ENCODE measurements around the gene IL5.
A peak's percentile ranks its signal among the peaks of the same experiment; 100 is the strongest.

Gene IL5

DNA sequence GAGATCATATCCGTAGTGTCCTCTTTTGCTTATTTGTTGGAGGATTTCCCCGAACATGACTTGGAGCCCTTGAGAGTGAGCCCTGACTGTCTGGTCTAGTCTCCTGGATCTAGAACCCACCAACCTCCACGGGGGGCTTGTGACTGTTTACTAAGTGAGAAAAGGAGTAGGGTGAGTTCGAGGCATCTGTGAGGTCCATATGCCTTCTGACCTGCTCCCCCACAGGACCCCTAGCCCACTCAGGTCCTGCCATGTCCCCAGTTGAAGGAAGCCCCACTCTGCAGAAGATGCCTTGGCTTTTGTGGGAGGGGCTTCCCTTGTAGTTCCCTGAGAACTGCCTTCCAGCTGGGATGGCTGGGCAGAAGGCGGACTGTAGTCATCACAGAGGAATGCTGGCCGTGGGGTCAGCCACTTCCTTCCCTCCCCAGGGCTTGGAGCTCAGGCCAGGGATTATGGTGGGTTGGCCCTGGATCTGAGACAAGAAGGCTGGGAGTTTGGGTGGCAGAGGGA is 45.8 kb downstream of the IL5 start:
- no peak overlapping the region for H3K9ac ChIP-seq (ENCODE audit: low read depth, low read length)
- no peaks in the 10 kb centered on the region for H3K9me3 ChIP-seq (ENCODE audit: control insufficient read depth, insufficient read depth, low read length)
- H3K36me3 ChIP-seq (ENCODE audit: control insufficient read depth, insufficient read depth, low read length), result no peaks in the 10 kb centered on the region
- peak overlapping the region; percentile 95 for H3K4me3 ChIP-seq (ENCODE audit: low read depth, low read length)
- peaks cover 12% of the 10 kb centered on the region for H3K4me1 ChIP-seq (ENCODE audit: control insufficient read depth, insufficient read depth, low read length)
- peaks cover 15% of the 10 kb centered on the region for H3K27me3 ChIP-seq (ENCODE audit: control insufficient read depth, insufficient read depth, low read length)
- no peak overlapping the region for H3K27ac ChIP-seq (ENCODE audit: low read depth, low read length)

DNA sequence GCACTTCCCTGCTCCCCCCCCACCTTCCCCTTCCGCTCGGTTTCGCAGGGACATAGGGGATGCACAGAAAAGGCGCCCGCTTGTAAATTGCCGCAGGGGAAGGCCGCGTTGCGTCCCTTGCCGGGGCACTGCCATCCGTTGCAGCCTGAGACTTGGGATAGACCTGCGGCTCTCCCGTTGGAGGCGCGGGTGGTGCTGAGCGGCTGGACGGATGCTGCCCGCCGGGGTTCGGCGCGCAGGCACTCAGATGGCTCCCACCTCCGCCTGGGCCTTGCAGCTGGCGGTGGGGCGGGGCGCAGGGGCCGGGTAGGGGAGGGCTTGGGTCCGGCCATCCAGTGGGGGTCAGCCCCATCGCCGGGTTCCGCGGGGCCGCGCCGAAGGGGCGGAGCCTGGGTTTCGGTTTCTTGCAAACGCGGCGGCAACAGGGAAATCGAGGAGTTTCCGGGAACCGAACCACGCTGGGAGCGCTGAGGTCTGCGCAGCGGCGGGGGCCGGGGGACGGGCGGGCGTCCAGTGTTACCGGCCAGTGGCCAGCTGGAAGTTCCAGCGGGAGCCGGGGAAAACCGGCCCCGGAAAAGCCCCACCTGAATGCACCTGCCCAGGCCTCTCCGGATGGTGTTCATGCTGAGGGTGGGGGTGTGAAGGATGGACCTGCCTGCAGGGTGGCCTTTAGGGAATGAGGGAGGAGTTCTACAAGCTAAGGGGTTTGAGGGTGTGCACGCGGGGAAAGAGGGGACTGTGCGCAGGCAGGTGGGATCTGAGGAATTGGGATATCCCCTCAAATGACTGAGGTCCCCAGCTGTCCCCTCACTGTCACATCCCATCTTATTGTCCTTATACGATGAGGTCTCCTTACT is 46.5 kb downstream of the IL5 start:
- Histone ChIP-seq H3K9me3 (ENCODE audit: control insufficient read depth, insufficient read depth, low read length) (no peaks in the 10 kb centered on the region), H3K27ac (ENCODE audit: low read depth, low read length) (peak overlapping the region; percentile 46), H3K4me3 (ENCODE audit: low read depth, low read length) (peak overlapping the region; percentile 95)

DNA sequence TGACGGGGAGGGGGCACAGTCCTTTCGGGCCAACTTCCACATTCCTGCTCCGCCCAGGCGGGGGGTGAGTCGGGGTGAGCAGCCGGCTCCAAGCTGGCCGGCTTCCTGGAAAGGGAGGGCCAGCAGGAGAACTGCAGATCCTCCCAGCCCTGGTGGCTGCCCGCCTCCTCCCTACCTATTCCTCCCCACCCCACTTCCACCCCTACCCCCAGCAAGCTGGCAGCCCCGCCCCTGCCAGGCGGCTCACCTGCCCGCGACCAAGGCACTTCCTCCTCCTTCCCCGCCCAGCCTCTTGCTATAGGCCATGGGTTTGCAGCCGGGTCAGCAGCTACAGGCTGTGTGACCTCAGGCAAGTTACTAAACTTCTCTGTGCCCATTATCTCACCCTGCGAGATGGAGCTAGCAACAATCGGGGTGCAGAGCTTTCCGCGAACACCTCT is 47.1 kb downstream of the IL5 start:
- peaks cover 23% of the 10 kb centered on the region for H3K4me1 ChIP-seq (ENCODE audit: control insufficient read depth, insufficient read depth, low read length)
- H3K27me3 ChIP-seq (ENCODE audit: control insufficient read depth, insufficient read depth, low read length), result peaks cover 29% of the 10 kb centered on the region
- peak overlapping the region; percentile 76 for H3K27ac ChIP-seq (ENCODE audit: low read depth, low read length)

More for the DNA sequence above, 46.5 kb downstream of the IL5 start:
- H3K36me3 ChIP-seq (ENCODE audit: control insufficient read depth, insufficient read depth, low read length), result no peaks in the 10 kb centered on the region
- H3K27me3 ChIP-seq (ENCODE audit: control insufficient read depth, insufficient read depth, low read length), result peaks cover 22% of the 10 kb centered on the region
- H3K9ac ChIP-seq (ENCODE audit: low read depth, low read length), result peak overlapping the region; percentile 64
- peaks cover 17% of the 10 kb centered on the region for H3K4me1 ChIP-seq (ENCODE audit: control insufficient read depth, insufficient read depth, low read length)

DNA sequence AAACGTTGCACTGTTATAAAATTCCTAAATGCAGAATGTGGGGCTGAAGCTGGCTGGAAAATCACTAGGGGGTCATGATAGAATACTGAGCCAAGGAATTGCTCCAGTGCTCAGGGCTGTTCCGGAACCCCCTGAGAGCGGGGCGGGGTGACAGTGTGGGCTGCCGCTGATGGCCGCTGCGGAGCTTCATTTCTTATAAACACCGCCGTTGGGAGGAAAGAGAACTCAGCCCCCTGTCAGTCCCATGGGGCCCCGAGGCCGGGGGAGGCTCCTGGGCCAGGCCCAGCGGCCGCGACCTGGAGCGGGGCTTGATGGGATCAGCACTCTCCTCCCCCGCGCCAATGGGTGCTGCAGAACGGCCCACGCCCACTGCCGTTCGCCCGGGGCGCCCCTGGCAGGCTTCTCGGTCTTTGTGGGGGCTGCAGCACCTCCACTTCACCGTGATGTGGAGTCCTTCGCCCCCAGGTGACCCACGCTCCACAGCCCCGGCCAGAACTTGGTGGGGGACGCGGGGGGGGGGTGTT is 47.6 kb downstream of the IL5 start:
- H3K9ac ChIP-seq (ENCODE audit: low read depth, low read length), result no peak overlapping the region; the same call in 1 of the 2 replicates

More for the DNA sequence above, 47.1 kb downstream of the IL5 start:
- Histone ChIP-seq H3K9ac (ENCODE audit: low read depth, low read length) (peak overlapping the region; percentile 64; the same call in 1 of the 2 replicates), H3K4me3 (ENCODE audit: low read depth, low read length) (peak overlapping the region; percentile 95), H3K36me3 (ENCODE audit: control insufficient read depth, insufficient read depth, low read length) (no peaks in the 10 kb centered on the region), H3K9me3 (ENCODE audit: control insufficient read depth, insufficient read depth, low read length) (no peaks in the 10 kb centered on the region)

DNA sequence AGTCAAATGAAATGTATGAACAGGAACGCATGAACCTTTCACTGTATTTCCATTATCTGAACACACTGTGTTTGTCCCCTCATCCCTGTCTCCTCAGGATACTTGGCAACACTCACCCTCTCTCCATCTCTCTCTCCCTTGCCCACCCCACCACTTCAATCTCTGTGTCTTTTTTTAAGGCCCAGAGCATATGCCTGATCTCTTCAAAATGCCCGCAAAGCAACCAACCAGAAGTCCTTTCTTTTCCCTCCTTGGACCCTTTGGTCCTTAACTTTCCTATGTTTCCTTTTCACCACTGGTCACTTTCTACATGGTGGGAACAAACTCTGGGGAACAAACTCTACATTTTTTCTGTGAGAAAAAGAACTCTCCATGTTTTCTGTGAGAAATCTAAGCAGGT is 49.5 kb downstream of the IL5 start:
- Histone ChIP-seq H3K9ac (ENCODE audit: low read depth, low read length) (no peak overlapping the region), H3K27ac (ENCODE audit: low read depth, low read length) (no peak overlapping the region), H3K4me3 (ENCODE audit: low read depth, low read length) (no peak overlapping the region), H3K27me3 (ENCODE audit: control insufficient read depth, insufficient read depth, low read length) (peaks cover 40% of the 10 kb centered on the region), H3K9me3 (ENCODE audit: control insufficient read depth, insufficient read depth, low read length) (no peaks in the 10 kb centered on the region), H3K4me1 (ENCODE audit: control insufficient read depth, insufficient read depth, low read length) (peaks cover 31% of the 10 kb centered on the region), H3K36me3 (ENCODE audit: control insufficient read depth, insufficient read depth, low read length) (no peaks in the 10 kb centered on the region)

More for the DNA sequence above, 47.6 kb downstream of the IL5 start:
- Histone ChIP-seq H3K4me1 (ENCODE audit: control insufficient read depth, insufficient read depth, low read length) (peaks cover 25% of the 10 kb centered on the region), H3K9me3 (ENCODE audit: control insufficient read depth, insufficient read depth, low read length) (no peaks in the 10 kb centered on the region), H3K27me3 (ENCODE audit: control insufficient read depth, insufficient read depth, low read length) (peaks cover 29% of the 10 kb centered on the region), H3K27ac (ENCODE audit: low read depth, low read length) (peak overlapping the region; percentile 76), H3K4me3 (ENCODE audit: low read depth, low read length) (peak overlapping the region; percentile 95), H3K36me3 (ENCODE audit: control insufficient read depth, insufficient read depth, low read length) (no peaks in the 10 kb centered on the region)

DNA sequence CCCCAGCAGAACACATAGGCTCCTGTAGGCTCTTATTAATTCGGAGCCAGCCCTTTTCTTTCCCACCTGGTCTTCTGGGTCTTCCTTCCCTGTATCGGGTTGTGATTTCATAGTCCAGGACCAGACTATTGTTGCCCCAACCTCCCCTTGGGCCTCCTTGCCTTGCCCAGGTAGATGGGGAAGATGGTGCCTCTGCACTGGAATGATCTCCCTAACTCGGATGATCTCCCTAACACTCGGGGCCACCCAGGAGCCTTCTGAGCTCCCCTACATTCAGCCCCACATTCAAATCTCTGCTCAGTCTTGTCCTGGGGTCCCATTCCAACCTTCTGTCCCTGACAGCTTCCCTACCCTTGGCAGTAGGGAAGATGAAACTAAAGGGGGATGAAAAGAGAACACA is 50.1 kb downstream of the IL5 start:
- Histone ChIP-seq H3K9me3 (ENCODE audit: control insufficient read depth, insufficient read depth, low read length) (no peaks in the 10 kb centered on the region), H3K4me3 (ENCODE audit: low read depth, low read length) (no peak overlapping the region), H3K27me3 (ENCODE audit: control insufficient read depth, insufficient read depth, low read length) (peaks cover 40% of the 10 kb centered on the region), H3K27ac (ENCODE audit: low read depth, low read length) (no peak overlapping the region), H3K36me3 (ENCODE audit: control insufficient read depth, insufficient read depth, low read length) (no peaks in the 10 kb centered on the region), H3K9ac (ENCODE audit: low read depth, low read length) (no peak overlapping the region), H3K4me1 (ENCODE audit: control insufficient read depth, insufficient read depth, low read length) (peaks cover 31% of the 10 kb centered on the region)

DNA sequence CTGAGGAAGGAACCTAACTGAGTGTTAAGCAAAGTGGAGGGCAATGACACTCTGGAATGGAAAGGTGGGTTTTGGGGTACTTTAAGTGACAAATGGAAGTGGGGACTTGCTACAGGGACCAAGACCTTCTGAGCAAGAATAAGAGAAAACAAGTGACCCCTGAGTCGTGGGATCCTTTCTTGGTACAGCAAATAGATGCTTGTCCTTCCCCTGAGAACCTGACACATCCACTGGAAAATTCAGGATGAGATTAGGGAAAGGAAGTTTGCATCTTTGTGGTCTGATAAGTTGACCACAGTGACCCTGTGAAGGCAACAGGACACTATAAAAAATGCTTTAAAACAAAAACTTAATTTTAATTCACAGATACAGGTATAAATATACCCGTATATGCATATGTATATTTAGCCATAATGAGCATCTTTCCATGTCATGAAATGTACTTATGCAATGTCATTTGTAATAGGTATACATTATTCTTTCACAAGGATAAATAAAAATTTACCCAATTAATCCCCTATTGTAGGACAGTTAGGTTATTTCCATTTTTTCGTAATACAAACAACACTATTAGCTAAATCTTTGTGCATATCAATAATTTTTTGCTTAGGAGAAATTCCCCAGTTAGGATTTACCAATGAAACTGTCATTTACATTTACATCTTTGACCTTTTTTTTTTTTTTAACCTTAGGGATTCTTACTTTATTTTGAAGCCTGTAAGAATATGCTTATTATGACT is 50.8 kb downstream of the IL5 start:
- Histone ChIP-seq H3K4me1 (ENCODE audit: control insufficient read depth, insufficient read depth, low read length) (peaks cover 31% of the 10 kb centered on the region), H3K27me3 (ENCODE audit: control insufficient read depth, insufficient read depth, low read length) (peaks cover 40% of the 10 kb centered on the region), H3K27ac (ENCODE audit: low read depth, low read length) (no peak overlapping the region), H3K9ac (ENCODE audit: low read depth, low read length) (no peak overlapping the region), H3K36me3 (ENCODE audit: control insufficient read depth, insufficient read depth, low read length) (peaks cover 4% of the 10 kb centered on the region; the same call in 1 of the 2 replicates), H3K4me3 (ENCODE audit: low read depth, low read length) (no peak overlapping the region), H3K9me3 (ENCODE audit: control insufficient read depth, insufficient read depth, low read length) (no peaks in the 10 kb centered on the region)

Measured in HUES48 (cell line).